C4-2B (cell line): ENCODE data around the gene ADORA2A.

ENCODE experiments used
- H3K27ac ChIP-seq: fragments of 450-650 bp; 2 replicates; pipeline ENCODE4 v1.5.1; 2017
- ZFX ChIP-seq: fragments of 450-650 bp; IDR thresholded peaks from 2 replicates; pipeline ENCODE4 v1.6.1; 2017
- TF ChIP-seq, protein P1 (sequence below): fragments of 450-650 bp; conservative IDR thresholded peaks from 2 replicates; pipeline ENCODE4 v1.5.1; 2017; ENCODE audit warnings: mild to moderate bottlenecking

The ADORA2A gene

GRCh38 chr22:24446260-24446611 lies 18.8 kb downstream of the ADORA2A start:
- TF ChIP-seq, protein P1, sequence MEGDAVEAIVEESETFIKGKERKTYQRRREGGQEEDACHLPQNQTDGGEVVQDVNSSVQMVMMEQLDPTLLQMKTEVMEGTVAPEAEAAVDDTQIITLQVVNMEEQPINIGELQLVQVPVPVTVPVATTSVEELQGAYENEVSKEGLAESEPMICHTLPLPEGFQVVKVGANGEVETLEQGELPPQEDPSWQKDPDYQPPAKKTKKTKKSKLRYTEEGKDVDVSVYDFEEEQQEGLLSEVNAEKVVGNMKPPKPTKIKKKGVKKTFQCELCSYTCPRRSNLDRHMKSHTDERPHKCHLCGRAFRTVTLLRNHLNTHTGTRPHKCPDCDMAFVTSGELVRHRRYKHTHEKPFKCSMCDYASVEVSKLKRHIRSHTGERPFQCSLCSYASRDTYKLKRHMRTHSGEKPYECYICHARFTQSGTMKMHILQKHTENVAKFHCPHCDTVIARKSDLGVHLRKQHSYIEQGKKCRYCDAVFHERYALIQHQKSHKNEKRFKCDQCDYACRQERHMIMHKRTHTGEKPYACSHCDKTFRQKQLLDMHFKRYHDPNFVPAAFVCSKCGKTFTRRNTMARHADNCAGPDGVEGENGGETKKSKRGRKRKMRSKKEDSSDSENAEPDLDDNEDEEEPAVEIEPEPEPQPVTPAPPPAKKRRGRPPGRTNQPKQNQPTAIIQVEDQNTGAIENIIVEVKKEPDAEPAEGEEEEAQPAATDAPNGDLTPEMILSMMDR, result no peak
- TF ChIP-seq ZFX, result no peak
- H3K27ac ChIP-seq, result no peak overlapping the region

DNA sequence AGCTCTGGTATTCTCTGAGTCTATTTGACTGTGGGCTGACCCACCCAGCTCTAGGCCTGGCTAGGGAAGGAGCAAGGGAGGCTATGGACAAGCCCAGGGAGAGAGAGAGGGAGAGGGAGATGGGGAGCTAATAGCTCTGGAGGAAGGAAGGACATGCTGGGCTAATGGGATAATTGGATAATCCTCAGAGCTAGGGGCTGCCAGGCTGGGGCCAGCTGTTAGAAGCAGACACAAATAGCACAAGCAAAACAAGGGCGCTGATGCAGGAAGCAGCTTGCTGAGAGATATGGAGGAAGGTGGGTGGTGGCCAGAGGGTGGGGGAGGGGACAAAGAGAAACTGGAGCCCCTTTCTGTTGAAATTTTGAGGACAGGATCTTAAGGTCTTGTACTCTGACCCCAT lies 23.2 kb downstream of the ADORA2A start:
- TF ChIP-seq ZFX, result no peak
- TF ChIP-seq, protein P1, result no peak
- no peak overlapping the region for H3K27ac ChIP-seq

GRCh38 chr22:24451162-24451561 lies 23.8 kb downstream of the ADORA2A start:
- H3K27ac ChIP-seq, result no peak overlapping the region
- TF ChIP-seq ZFX, result no peak
- TF ChIP-seq, protein P1, result no peak

DNA sequence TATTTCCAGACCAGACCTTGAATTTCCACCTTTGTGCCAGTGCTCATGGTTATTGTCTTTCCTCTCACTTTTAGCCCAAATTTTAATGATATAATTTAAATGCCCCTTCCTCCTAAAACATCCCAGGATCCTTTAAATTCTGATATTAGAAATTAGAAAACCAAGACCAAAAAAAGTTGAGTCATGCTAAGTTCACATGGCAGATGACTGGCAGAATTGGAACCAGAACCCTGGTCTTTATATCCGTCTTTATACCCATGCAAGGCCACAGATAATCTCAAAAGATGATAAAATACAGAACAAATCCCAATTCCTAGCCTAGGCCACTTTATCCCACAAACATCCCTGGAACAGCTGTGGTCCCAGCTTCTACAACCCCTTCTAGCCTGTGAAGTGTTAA lies 26.5 kb downstream of the ADORA2A start:
- TF ChIP-seq, protein P1, result no peak
- TF ChIP-seq ZFX, result no peak
- H3K27ac ChIP-seq, result no peak overlapping the region

- TF ChIP-seq, protein P1, result no peak
- no peak for TF ChIP-seq ZFX
- no peak overlapping the region for H3K27ac ChIP-seq
Measured at GRCh38 chr22:24455039-24455438, 27.6 kb downstream of the ADORA2A start.

DNA sequence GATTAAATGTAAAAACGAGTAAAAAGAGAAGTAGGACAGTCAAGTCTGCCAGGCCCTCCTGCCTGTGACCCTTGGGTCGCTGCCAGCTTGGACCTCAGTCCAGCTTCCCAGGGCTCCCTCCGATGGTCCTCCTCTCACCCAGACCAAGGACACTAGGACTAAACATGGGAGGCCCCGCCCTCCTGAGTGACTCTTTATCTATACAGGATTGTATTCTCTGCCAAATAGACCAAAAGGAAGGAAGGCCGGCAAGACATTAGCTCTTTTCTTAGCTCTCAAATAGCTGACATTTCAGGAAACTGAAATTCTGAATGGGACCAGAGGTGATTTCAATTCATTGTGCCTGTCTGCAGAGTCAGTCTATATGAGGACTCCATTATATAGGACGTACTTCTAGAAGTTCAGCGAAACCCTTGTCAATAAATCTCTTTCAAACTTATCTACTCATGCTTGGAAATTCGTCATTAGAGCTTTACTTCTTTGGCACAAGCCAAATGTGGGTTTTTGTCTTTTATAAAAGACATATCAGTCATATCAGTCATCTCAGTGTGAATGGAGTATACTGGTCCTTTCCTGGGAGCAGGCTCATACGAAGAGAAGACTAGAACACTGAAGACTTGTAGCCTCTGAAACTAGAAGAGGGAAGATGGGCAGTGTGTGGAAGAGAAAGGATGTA lies 28.5 kb downstream of the ADORA2A start:
- no peak overlapping the region for H3K27ac ChIP-seq
- TF ChIP-seq ZFX, result no peak
- TF ChIP-seq, protein P1, result no peak

DNA sequence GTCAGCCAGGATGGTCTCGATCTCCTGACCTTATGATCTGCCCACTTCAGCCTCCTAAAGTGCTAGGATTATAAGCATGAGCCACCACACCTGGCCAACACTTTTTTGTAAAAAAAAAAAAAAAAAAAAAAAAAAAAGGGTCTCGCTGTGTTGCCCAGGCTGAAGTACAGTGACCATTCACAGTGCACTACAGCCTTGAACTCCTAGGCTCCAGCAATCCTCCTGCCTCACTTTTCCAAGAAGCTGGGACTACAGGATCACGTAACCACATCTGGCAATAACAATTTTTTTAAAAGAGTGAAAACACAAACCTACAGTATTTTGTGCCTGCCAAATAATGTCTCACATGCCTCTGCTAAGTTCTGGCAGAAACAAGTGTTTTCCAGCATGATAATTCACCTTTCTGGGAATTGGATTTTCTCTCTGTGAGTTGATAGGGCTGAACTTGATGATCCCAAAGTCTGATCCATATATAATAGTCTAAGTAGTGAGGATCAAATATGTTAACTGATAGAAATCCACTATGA lies 30.6 kb downstream of the ADORA2A start:
- H3K27ac ChIP-seq, result no peak overlapping the region
- TF ChIP-seq, protein P1, result no peak
